ENCODE results near the gene MFAP3.

DNA sequence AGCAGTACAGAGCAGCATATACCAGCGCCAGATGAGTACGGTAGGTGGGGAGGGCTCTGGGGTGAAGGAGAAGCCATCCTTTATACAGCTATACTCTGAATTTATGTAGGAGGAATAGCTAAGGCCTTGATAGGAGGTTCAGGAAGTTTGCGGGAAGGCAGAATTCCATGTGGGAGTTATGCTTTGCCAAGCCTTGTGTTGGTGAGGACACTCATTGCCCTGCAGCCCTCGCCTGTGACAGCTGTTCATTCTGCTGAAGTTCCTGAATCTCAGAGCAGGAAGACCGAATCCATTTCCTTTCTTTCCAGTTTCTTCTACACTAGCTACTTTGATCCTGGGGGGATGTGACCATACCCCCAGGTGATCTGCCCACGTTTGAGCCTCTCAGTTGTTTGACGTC, 7.7 kb downstream of the MFAP3 start:
- TF ChIP-seq EZH2 (IDR thresholded peaks at IDR 0.05; ENCODE audit: borderline replicate concordance, low read depth, low read length, poor library complexity, severe bottlenecking) (no peak), CTCF (conservative IDR thresholded peaks at IDR 0.05; ENCODE audit: low read depth, low read length) (no peak)
